ENCODE data around the gene NEURL1B.

NEURL1B gene

DNA sequence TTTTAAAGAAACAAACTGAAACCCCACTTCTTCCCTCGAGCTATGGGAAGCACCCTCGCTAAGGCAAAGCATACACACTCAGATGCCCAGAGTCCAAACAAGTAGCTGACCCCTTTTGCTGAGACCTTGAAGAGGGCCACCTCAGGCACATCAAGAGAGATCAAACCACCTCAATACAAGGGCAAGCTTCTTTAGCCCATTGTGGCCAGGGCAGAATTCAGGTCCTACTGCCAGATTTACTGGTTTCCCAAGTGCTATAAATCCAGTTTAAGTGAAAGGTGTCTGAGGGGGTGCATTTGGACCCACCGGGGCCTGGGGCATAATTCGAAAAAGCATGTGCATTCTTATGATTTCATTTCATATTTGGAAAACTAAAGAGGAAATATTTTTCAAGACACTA lies 40.4 kb downstream of the NEURL1B start:
- no peak for DNase-seq

DNA sequence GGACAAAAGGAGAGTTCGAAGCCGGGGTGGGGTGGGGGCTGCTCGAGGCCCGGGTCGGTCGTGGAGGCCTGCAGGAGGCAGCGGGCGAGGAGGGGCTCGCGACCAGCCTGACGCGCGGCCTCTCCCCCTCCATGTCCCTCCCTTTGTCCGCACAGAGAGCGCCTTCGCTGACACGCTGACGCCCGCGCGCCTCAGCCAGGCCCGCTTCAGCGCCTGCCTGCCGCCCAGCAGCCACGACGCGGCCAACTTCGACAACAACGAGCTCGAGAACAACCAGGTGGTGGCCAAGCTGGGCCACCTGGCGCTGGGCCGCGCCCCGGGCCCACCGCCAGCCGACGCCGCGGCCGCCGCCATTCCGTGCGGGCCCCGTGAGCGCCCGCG lies 42.2 kb downstream of the NEURL1B start:
- DNase-seq: no peak

DNA sequence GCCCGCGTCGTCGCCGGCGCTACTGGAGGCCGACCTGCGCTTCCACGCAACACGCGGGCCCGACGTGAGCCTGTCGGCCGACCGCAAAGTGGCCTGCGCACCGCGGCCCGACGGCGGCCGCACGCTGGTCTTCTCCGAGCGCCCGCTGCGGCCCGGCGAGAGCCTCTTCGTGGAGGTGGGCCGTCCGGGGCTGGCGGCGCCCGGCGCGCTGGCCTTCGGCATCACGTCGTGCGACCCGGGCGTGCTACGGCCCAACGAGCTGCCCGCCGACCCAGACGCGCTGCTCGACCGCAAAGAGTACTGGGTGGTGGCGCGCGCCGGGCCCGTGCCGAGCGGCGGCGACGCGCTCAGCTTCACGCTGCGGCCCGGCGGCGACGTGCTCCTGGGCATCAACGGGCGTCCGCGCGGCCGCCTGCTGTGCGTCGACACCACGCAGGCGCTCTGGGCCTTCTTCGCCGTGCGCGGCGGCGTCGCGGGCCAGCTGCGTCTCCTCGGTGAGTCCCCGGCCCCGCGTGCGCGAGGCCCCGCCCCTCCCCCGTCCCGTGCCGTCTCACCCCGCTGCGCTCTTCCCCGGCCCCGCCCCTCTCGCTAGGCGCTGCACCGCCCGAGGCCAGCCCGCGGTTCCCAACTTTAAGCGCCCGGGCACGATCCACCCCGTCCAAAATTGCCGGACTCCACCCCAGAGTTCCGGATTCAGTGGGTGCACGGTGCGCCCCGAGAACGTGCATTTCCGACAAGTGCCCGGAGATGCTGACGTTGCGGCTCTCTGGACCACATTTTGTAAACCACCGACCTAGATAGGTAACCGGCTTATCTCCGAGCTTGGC lies 42.8 kb downstream of the NEURL1B start:
- DNase-seq: no peak

- no peak for DNase-seq
Measured at GRCh38 chr5:172685091-172685490, 44.0 kb downstream of the NEURL1B start.

DNA sequence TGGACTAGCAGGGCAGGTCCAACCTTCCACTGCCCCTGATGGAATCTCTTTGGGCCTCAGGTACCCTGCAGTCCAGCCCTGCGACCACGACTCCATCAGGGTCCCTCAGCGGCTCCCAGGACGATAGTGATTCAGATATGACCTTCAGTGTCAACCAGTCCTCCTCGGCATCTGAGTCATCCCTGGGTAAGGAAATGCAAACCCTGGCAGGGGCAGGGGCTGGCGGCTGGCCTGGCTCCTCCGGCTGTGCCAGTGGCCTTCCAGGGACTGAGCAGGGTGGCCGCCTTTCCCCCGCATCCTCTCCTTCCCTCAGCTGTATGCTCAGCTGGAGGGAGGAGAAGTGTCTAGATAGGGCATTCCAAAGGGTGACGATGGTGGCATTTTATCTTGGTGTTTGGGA lies 45.0 kb downstream of the NEURL1B start:
- no peak for DNase-seq

GRCh38 chr5:172686539-172687390 lies 45.7 kb downstream of the NEURL1B start:
- no peak for DNase-seq

DNA sequence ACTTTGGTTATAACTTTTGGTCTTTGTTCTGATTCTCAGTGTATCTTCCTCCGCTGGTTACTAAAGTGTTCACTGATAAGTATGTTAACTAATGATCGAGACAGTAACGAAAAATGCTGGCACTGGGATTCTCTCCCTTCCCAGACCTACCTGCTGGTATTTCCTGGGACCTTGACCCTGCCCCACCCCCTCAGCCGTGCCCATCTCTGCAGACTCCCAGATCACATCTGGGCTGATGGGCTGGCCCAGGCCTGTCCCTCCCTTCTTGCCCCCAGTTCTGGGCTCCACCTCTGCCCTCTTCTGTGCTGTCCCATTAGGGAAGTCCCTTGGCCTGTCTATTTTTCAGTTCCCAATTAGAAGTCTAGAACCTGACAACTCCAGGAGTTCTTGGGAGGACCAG lies 46.9 kb downstream of the NEURL1B start:
- no peak for DNase-seq

DNA sequence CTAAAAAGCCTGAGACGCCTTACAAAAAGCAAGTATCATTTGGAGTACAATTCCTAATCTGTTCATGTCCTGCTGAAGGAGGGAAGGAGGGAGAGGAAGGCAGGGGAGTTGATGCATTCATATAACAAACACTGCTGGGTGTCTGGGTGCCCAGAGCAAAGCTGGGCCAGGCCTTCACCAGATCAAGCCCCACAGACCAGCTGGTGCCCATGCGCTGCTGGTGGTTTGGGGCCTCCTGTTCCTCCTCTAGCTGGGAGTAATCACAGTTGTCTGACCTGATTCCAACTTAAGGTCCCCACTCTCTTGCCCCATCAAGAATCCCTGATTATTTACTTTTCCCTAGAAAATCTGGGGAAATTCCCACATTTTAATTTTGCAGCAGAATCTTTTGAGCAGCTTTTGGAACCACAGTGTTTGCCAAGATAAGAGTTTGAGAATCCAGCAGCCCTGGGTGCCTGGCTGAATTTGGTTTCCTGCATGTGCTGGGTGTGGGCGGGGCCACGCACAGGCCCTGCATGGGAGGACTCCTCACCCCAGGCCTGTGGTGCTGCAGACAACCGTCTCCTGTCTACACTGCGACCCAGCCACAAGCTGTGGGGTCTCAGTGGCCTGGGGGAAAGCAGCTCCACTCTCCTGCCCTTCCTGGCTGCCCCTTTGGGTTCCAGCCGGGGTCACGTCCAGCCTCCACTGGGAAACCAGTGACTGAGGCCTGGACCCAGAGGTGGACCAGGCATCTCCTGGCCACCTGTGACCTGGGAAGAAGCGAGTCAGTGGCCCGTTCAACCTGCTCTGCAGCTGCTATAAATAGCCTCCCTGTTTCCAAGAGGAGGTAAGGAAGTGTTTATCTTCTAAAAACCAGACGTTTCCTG lies 47.5 kb downstream of the NEURL1B start:
- DNase-seq: no peak

DNA sequence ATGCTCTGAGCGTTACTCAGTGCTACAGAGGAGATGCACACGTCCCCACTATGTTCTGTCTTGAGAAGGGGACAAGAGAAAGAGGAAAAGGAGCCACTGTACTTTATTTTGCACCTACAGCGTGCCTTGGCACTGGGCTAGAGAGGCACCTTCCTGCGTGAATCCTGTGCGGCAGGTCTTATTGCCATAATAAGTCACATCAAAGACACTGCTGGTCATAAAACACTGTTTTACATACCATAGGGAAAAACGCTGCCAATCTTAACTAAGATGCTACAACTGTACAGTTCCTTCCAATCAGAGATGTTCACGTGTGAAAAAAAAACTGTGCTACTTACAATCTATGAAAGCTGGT lies 48.1 kb downstream of the NEURL1B start:
- DNase-seq: no peak

- no peak for DNase-seq
Measured at GRCh38 chr5:172689801-172690200, 48.7 kb downstream of the NEURL1B start.

DNA sequence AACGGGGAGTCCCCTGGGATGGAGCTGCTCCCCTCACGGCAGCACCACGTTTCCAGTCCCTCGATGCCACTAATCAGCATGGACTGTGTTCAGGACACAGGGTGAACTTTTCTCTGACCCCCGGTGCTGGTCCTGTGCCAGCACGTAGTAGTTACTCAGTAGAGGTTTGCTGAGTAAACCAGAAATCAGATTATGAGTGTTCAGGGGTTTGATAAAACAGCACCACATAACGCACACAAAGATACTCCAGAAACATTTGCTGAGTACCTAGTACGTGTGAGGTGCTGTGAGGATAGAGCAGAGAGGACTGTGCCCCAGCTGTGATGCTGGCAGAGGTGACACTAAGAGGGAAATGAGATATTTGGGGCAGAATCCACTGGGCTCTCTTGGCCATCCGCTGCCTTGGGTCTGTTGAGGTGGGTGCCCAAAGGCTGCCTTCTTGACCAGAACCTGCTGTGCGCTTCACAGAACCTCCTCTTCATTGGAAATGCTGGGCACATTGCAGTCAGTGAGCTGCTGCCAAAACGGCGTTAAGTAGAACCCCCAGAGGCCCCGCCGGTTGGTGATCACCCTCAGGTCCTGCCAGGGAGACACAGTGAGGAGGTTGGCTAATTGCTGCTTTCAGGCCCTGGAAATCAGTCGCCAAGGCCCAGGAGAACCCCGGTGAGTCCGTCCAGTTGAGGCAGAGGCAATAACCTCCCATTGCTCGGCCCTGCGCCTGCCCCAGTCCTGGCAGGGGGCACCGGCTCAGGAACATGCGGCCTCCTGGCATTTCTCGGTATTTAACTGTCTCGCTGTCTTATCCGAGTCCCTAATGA lies 49.4 kb downstream of the NEURL1B start:
- no peak for DNase-seq

- no peak for DNase-seq
Measured at GRCh38 chr5:172691886-172692285, 50.8 kb downstream of the NEURL1B start.

GRCh38 chr5:172692451-172692850 lies 51.4 kb downstream of the NEURL1B start:
- DNase-seq: no peak

DNA sequence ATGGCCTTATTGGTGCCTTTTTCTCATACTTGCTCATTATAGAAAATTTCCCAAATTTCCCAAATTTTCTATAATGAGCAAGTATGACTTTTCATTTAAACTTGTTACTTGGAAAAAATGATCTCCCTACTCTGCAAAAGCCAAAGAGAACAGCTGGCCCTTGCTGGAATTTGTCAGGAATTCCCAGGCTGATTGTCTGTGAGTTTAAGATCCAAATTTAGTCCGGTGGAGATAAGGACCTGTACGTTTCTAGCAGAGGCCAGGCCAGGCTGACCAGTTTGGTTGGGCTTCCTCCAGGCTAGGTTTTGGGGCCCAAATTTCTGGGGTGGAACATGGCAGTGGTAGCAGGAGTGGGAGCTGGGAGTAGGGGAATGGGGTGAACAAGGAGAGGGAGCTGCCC lies 51.9 kb downstream of the NEURL1B start:
- DNase-seq: no peak

GRCh38 chr5:172694061-172694460 lies 53.0 kb downstream of the NEURL1B start:
- DNase-seq: no peak

DNA sequence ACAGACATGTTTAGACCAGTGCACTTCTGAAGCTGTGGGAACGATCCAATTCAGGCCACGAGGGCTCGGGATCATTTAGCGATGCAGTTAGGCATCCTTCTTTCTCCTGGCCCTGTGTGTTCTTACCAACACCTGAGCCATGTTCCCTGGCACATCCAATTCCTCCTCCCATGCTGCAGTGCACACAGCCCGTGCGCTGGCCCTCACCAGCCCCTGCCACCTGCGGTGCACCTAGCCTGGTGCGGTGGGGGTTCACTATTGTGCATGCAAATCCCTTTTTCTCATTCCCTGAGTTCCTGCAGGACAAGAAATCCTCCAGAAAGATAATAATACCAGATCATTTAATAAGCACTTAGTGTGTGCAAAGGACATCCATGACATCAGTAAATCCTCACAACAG lies 53.5 kb downstream of the NEURL1B start:
- no peak for DNase-seq

DNA sequence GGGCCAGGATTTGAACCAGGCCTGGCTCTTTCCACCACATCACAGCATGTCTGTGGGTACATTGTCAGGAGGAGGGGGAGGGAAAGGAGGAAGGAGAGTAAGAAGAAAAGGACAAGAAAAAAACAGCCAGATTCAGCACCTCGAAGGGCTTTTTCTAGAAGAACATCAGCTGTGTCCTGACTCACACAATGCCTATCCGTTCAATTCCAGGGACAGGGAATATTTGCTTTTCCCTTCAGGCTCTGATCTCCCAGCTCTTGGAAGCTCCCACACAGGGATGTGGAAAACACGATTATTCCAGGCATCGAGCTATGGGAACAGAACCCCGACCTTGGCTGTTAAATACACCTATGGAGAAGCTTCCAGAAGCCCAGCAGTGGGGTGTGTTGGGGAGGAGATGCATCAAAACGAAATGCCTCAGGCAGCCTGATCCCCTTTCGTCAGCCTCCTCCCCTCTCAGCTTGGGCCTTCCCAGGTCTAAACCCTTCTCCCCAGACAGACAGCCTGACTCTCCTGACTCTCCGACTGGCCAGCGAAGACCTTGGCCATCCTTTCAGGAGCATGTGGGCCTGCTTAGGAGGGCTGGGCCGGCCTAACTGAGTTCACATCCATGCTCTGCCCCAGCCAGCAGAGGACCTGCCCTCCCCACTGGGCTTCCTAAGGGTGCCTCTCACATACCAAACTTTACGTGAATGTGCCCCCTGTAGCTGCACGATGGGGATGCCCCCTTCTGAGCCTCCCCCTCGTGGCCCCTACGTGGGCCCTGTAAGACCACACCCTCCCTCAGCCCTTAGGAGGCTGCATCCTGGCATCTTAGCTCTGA lies 54.4 kb downstream of the NEURL1B start:
- no peak for DNase-seq

GRCh38 chr5:172696171-172696849 lies 55.2 kb downstream of the NEURL1B start:
- DNase-seq: no peak

- peak; percentile 76 to 83 for DNase-seq
Measured at GRCh38 chr5:172697123-172698121, 56.4 kb downstream of the NEURL1B start.

DNA sequence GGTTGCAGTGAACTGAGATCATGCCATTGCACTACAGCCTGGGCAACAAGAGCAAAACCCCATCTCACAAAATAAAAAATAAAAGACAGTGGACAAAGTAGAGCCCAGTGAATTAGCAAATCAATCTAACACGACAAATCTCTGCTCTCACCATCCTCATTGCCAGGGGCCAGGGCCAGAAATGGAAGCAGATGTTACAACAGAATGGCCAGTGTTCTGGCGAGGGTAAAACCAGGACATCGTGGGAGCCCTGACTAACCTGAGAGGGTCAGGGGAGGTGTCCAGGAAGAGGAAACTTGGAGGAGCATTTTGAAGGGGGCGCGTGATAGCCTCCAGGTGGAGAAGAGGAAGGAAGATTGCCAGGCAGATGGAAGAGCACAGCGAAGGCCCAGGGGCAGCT lies 58.4 kb downstream of the NEURL1B start:
- no peak for DNase-seq

Data from NCI-H2081 (cell line).